HepG2 (cell line): ENCODE results near the gene B4GALT5. TPM values are rescaled to one million over a fixed set of nuclear protein-coding genes. Genes with fewer than 3 reads are reported as not detected.
A peak's percentile ranks its signal among the peaks of the same experiment; 100 is the strongest.

Experiments used
- ARHGAP35 ChIP-seq: sonication (generic); formaldehyde crosslinking; IDR thresholded peaks from 2 replicates; pipeline ENCODE4 v1.9.0; 2022; ENCODE audit warnings: mild to moderate bottlenecking, inconsistent platforms, moderate library complexity, missing genetic modification reagents, borderline replicate concordance
- DMAP1 ChIP-seq: IDR thresholded peaks from 2 replicates; pipeline ENCODE4 v1.6.1; 2016
- DPF2 ChIP-seq: sonication (generic); formaldehyde crosslinking; IDR thresholded peaks from 2 replicates; pipeline ENCODE4 v1.4.0; 2020; ENCODE audit warnings: mild to moderate bottlenecking, low read depth, missing genetic modification reagents, borderline replicate concordance
- FOSL2 ChIP-seq: sonication (generic); formaldehyde crosslinking; IDR thresholded peaks from 2 replicates; pipeline ENCODE4 v1.4.0; 2020; ENCODE audit warnings: missing genetic modification reagents
- FOXP1 ChIP-seq, 2 experiments: fragments of 450-650 bp in 1 of 2; IDR thresholded peaks; 2 replicates each; pipeline ENCODE4 v1.6.1; 2017 to 2018; ENCODE audit warnings: antibody characterized with exemption in 1 of 2
- GMEB2 ChIP-seq: IDR thresholded peaks from 2 replicates; pipeline ENCODE4 v1.6.1; 2016; ENCODE audit warnings: missing biosample characterization, missing genetic modification reagents, low read depth
- KDM5A ChIP-seq: fragments of 200-600 bp; sonication (generic); IDR thresholded peaks from 2 replicates; pipeline ENCODE4 v1.7.0; 2018; ENCODE audit warnings: antibody characterized with exemption, mild to moderate bottlenecking, low read length, borderline replicate concordance
- NR2F1 ChIP-seq, 2 experiments: fragments of 450-650 bp in 1 of 2; formaldehyde crosslinking in 1 of 2; IDR thresholded peaks; 2 replicates each; pipeline versions ENCODE4 v1.5.0 to v1.6.1; 2016 to 2020; ENCODE audit warnings: mild to moderate bottlenecking in 1 of 2, missing compliant biosample characterization in 1 of 2, missing genetic modification reagents in 1 of 2, moderate library complexity in 1 of 2
- RXRB ChIP-seq: IDR thresholded peaks from 2 replicates; pipeline ENCODE4 v1.6.1; 2016; ENCODE audit warnings: borderline replicate concordance, missing genetic modification reagents, missing compliant biosample characterization
- SAP130 ChIP-seq: IDR thresholded peaks from 2 replicates; pipeline ENCODE4 v1.6.1; 2016; ENCODE audit warnings: low read depth
- SMAD3 ChIP-seq: sonication (generic); formaldehyde crosslinking; IDR thresholded peaks from 2 replicates; pipeline ENCODE4 v1.4.0; 2020; ENCODE audit warnings: missing genetic modification reagents
- SOX6 ChIP-seq, 2 experiments: fragments of 450-650 bp in 1 of 2; sonication (generic) in 1 of 2; formaldehyde crosslinking in 1 of 2; IDR thresholded peaks; 2 replicates each; pipeline versions ENCODE4 v1.4.0 to v1.6.1; 2017 to 2020; ENCODE audit warnings: antibody characterized with exemption in 1 of 2, mild to moderate bottlenecking in 1 of 2, missing genetic modification reagents in 1 of 2
- TCF7 ChIP-seq: sonication (generic); IDR thresholded peaks from 2 replicates; pipeline ENCODE4 v1.6.1; 2016; ENCODE audit warnings: antibody characterized with exemption, low read depth
- THAP11 ChIP-seq: IDR thresholded peaks from 2 replicates; pipeline ENCODE4 v1.6.1; 2016; ENCODE audit warnings: missing biosample characterization, missing genetic modification reagents
- ZBTB38 ChIP-seq: sonication (generic); formaldehyde crosslinking; IDR thresholded peaks from 2 replicates; pipeline ENCODE4 v1.5.1; 2020; ENCODE audit warnings: mild to moderate bottlenecking, missing genetic modification reagents
- ZFX ChIP-seq: sonication (generic); formaldehyde crosslinking; IDR thresholded peaks from 2 replicates; pipeline ENCODE4 v1.4.0; 2020; ENCODE audit warnings: mild to moderate bottlenecking, low read depth, missing genetic modification reagents, moderate library complexity
- ZNF331 ChIP-seq: sonication (generic); formaldehyde crosslinking; IDR thresholded peaks from 2 replicates; pipeline ENCODE4 v1.4.0; 2020; ENCODE audit warnings: missing genetic modification reagents
- ZNF501 ChIP-seq: sonication (generic); formaldehyde crosslinking; IDR thresholded peaks from 2 replicates; pipeline ENCODE4 v1.5.1; 2020; ENCODE audit warnings: mild to moderate bottlenecking, moderate library complexity, missing genetic modification reagents
- ZNF564 ChIP-seq: sonication (generic); formaldehyde crosslinking; IDR thresholded peaks from 2 replicates; pipeline ENCODE4 v1.8.1; 2023; ENCODE audit warnings: mild to moderate bottlenecking, missing genetic modification reagents
- ZNF614 ChIP-seq: IDR thresholded peaks from 2 replicates; pipeline ENCODE4 v1.6.1; 2018; ENCODE audit warnings: missing biosample characterization, missing genetic modification reagents, inconsistent platforms, borderline replicate concordance
- ZNF710 ChIP-seq: sonication (generic); formaldehyde crosslinking; IDR thresholded peaks from 2 replicates; pipeline ENCODE4 v1.5.0; 2020; ENCODE audit warnings: mild to moderate bottlenecking, missing genetic modification reagents, borderline replicate concordance
- ZNF75D ChIP-seq: sonication (generic); formaldehyde crosslinking; IDR thresholded peaks from 2 replicates; pipeline ENCODE4 v1.8.1; 2023; ENCODE audit warnings: missing genetic modification reagents, mild to moderate bottlenecking, borderline replicate concordance
- ZSCAN9 ChIP-seq: IDR thresholded peaks from 2 replicates; pipeline ENCODE4 v1.6.1; 2016; ENCODE audit warnings: borderline replicate concordance
- ZUFSP ChIP-seq: sonication (generic); formaldehyde crosslinking; IDR thresholded peaks from 2 replicates; pipeline ENCODE4 v1.9.0; 2021; ENCODE audit warnings: missing genetic modification reagents, mild to moderate bottlenecking, borderline replicate concordance
- polyA plus RNA-seq, 8 experiments: library from polyadenylated mRNA; depleted of rRNA in 3 of 8; stranded (reverse) in 7 of 8; unstranded in 1 of 8; fragments of >200 nt; fragmentation: Illumina TruSeq in 4 of 8; extraction: Trizol in 4 of 8; gene quantifications; 2 replicates each; pipeline versions ENCODE4 v1.2.1 to v1.2.3, GENCODE V29; 2011 to 2016; ENCODE audit warnings: low read depth in 4 of 8, missing spikeins in 1 of 8, mixed read lengths in 1 of 8; ENCODE audit not compliant: insufficient read depth in 1 of 8
- total RNA-seq, 5 experiments: library from RNA; depleted of rRNA; stranded (reverse); fragments of >200 nt; fragmentation: Illumina TruSeq; extraction: Trizol; gene quantifications; 2 replicates each; pipeline ENCODE4 v1.2.3, GENCODE V29; 2016; ENCODE audit warnings: low read depth in 1 of 5

Gene B4GALT5
- total and polyA plus RNA-seq, 2 of the 13 experiments (the other 11 are each of a cell fraction or from before 2014, with no cell fraction given): 27.3 to 30.9 TPM

GRCh38 chr20:49641683-49642656, 71.7 kb downstream of the B4GALT5 start (continued):
- TF ChIP-seq ZNF75D (CRISPR knock-in tag): no peak
- TF ChIP-seq FOXP1 (IDR thresholded peaks at IDR 0.05): no peak
- TF ChIP-seq FOXP1 (CRISPR knock-in tag; IDR thresholded peaks at IDR 0.05): peak; percentile 82
- peak; percentile 19; the same call in 1 of the 2 replicates for TF ChIP-seq FOSL2 (CRISPR knock-in tag)
- no peak for TF ChIP-seq ARHGAP35 (CRISPR knock-in tag)
- TF ChIP-seq ZBTB38 (CRISPR knock-in tag): peak; percentile 47; the same call in 1 of the 2 replicates
- peak in 1 of 2 experiments; percentile 26; a peak in 1 of 4 replicates for TF ChIP-seq NR2F1 (CRISPR knock-in tag; IDR thresholded peaks at IDR 0.05)
- peak; percentile 54; the same call in 1 of the 2 replicates for TF ChIP-seq DPF2
- TF ChIP-seq ZNF614: 0 out of 2 replicates have a peak, but pooled peaks have one; percentile 19
- peak; percentile 10; the same call in 1 of the 2 replicates for TF ChIP-seq ZNF501
- peak; percentile 35; the same call in 1 of the 2 replicates for TF ChIP-seq DMAP1
- 0 out of 2 replicates have a peak, but pooled peaks have one; percentile 6 for TF ChIP-seq RXRB (CRISPR knock-in tag)
- TF ChIP-seq ZSCAN9 (CRISPR knock-in tag): no peak; the same call in 1 of the 2 replicates
- TF ChIP-seq ZUFSP (CRISPR knock-in tag): no peak
- TF ChIP-seq TCF7: peak; percentile 35
- peak; percentile 76 for TF ChIP-seq SAP130
- peak; percentile 47 for TF ChIP-seq ZFX (CRISPR knock-in tag)
- TF ChIP-seq ZNF331 (CRISPR knock-in tag): peak; percentile 45
- TF ChIP-seq GMEB2 (CRISPR knock-in tag): no peak
- TF ChIP-seq KDM5A: peak; percentile 29; the same call in 1 of the 2 replicates
- no peak for TF ChIP-seq SOX6 (IDR thresholded peaks at IDR 0.05)
- peak; percentile 65 for TF ChIP-seq SOX6 (CRISPR knock-in tag; IDR thresholded peaks at IDR 0.05)
- TF ChIP-seq ZNF710 (CRISPR knock-in tag): peak; percentile 40
- TF ChIP-seq ZNF564 (CRISPR knock-in tag): peak; percentile 68; the same call in 1 of the 2 replicates
- 0 out of 2 replicates have a peak, but pooled peaks have one; percentile 32 for TF ChIP-seq SMAD3 (CRISPR knock-in tag)
- peak; percentile 8; the same call in 1 of the 2 replicates for TF ChIP-seq THAP11
